GM18870 (cell line): ENCODE measurements around the gene CLN5.
"Not testable (repeated sequence)": the region's sequence is repeated elsewhere in the genome, so short reads cannot be mapped to it uniquely, and the experiment has no call there.

Experiments used
- ATAC-seq: cut with Tn5 transposase; IDR thresholded peaks from one replicate; pipeline ENCODE4 v1.9.1; 2021; ENCODE audit warnings: moderate library complexity; ENCODE audit not compliant: unreplicated experiment

Gene CLN5

DNA sequence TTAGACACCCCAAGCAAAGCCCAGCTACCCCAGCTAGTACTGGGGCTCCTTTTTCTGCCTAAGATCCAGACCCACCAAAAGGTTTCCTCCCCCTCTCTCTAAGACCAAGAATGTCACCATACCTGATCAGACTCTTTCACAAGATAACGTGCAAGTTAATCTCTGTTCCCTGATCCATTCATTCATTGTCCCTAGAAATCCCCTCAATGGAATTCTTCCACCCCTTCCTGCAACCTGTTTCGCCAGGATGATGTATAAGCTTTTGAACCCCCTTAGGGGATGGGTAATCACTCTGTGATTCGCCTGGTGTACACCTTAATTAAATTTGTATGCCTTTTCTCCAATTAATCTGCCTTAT, 17.3 kb upstream of the CLN5 start:
- ATAC-seq, result no peak

GRCh38 chr13:76975863-76976262, 16.0 kb upstream of the CLN5 start:
- ATAC-seq, result no peak

- no peak for ATAC-seq
Measured at GRCh38 chr13:76976490-76976889, 15.4 kb upstream of the CLN5 start.

DNA sequence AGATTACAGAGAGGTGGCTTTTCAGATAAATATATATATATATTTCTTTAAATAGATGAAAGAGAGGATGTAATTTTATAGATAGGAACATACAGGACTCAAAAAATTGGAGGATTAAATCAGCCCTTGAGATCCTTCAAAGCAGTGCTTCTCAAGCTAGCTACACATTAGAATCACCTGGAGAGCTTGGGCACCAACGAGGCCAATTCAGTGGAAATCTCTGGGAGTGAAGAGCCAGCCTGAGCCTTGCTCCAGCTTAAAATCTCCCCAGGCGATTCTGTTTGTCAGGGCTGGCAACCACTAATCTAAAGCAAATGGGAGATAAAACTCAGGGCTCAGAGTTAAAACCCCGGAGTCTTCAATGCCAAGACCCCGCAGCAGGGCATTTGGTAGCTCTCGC, 15.0 kb upstream of the CLN5 start:
- ATAC-seq, result no peak

- peak; percentile 85 for ATAC-seq
Measured at GRCh38 chr13:76980075-76980718, 11.7 kb upstream of the CLN5 start.

- ATAC-seq, result no peak
Measured at GRCh38 chr13:76982061-76982460, 9.8 kb upstream of the CLN5 start.

GRCh38 chr13:76983676-76984075, 8.2 kb upstream of the CLN5 start:
- no peak for ATAC-seq

DNA sequence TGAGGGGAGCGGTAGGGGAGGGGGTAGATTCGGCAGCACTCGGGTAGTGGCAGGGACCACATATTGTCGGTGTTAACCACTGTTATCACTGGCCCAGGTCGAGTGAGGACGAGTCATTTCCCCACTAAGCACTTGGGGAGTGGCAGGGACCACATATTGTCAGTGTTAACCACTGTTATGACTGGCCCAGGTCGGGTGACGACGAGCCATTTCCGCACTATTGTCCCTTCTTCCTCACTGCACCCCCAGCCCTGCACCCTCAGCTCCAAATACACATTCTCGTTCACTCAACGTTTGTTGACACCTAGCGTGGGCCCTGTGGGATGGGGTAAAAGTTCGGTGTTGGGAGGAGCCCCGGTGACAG, 467 bp upstream of the CLN5 start:
- peak; percentile 45 for ATAC-seq

DNA sequence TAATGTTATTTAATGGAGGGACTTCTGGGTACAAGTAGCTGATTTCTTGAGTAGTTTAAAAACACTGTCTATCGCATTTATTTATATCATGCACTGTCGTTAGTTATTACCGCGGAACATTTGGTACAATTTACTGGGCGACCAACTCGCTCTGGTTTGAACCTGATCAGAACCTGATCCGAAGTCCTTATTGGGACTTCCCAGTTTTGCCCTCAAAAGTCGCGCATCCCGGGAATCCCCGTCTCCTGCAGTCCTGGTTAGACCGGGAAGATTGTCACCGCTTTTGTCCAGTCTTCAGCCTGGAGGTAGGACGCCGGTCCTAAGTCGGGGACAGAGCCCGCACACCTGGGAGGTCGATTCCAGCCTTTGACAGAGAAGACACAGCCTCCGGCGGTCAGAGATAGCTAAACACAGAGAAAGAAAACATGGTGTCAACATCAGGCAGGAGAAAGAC, 694 bp downstream of the CLN5 start:
- peak; percentile 19 for ATAC-seq

GRCh38 chr13:76993021-76993420, 1.1 kb downstream of the CLN5 start:
- no peak for ATAC-seq

DNA sequence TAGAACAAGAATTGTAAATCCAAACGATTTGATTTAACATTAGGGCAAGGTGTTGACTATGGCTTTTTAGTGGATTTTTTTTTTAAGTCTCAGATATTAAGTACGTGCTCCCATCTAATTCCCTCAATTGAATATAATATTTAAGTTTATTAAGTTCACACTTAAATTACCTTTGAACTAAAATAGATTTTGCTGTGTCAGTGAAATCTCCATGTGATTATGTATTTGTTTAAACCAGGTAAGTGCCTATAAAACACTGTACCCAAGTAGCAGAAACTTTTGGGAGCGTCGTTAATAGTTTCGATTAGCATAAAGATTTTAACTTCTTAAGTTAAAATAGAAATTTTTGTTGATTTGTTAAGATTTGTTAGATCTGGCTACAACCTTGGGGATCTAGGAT, 1.6 kb downstream of the CLN5 start:
- no peak for ATAC-seq

GRCh38 chr13:76994281-76994680, 2.4 kb downstream of the CLN5 start:
- no peak for ATAC-seq

- no peak for ATAC-seq
Measured at GRCh38 chr13:77000475-77000874, 8.6 kb downstream of the CLN5 start.

- no peak for ATAC-seq
Measured at GRCh38 chr13:77001540-77001939, 9.7 kb downstream of the CLN5 start.

- no peak for ATAC-seq
Measured at GRCh38 chr13:77001963-77002587, 10.2 kb downstream of the CLN5 start.

- no peak for ATAC-seq
Measured at GRCh38 chr13:77002590-77003190, 10.8 kb downstream of the CLN5 start.

GRCh38 chr13:77008337-77008736, 16.5 kb downstream of the CLN5 start:
- ATAC-seq, result peak; percentile 64

GRCh38 chr13:77009011-77009410, 17.1 kb downstream of the CLN5 start:
- no peak for ATAC-seq

DNA sequence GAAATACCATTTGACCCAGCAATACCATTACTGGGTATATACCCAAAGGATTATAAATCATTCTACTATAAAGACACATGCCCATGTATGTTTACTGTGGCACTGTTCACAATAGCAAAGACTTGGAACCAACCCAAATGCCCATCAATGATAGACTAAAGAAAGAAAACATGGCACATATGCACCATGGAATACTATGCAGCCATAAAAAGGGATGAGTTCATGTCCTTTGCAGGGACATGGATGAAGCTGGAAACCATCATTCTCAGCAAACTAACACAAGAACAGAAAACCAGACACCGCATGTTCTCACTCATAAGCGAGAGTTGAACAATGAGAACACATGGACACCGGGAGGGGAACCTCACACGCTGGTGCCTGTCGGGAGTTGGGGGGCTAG, 17.8 kb downstream of the CLN5 start:
- ATAC-seq, result not testable (repeated sequence)

DNA sequence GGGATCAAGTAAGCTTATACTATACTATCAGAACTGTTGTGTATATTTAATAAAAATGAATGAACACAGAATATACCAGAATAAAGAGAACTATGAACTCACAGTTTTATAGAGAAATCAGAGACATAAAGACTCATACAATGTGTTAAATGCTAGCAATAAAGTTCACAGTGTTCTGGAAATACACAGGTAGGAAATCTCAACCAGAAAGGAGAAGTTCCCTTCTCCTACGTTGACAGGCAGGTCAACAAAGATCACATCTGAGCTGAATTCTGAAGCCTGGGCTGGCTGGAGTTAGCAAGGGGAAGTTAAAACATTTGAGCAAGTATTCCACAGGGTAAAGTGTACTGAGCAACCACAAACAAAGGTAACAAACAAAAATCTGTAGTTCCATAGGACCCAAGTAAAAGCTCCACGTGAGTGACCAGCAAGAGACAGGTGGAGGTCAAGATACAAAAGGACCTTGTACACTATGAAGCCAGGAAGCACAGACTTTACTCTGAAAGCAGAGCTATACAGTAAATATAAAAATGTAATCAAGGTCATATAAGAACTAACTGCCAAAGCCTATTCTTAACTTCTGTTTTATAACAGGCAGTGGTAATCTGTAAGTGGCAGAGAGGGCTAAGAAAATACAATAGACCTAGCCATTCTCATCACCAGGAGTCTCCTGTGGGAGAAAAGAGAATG, 22.1 kb downstream of the CLN5 start:
- no peak for ATAC-seq

GRCh38 chr13:77014906-77015685, 23.2 kb downstream of the CLN5 start:
- no peak for ATAC-seq
